LHCN-M2 (cell line): ENCODE measurements around the gene WDR86. TPM values are rescaled to one million over a fixed set of nuclear protein-coding genes. Genes with fewer than 3 reads are reported as not detected.
A peak's percentile ranks its signal among the peaks of the same experiment; 100 is the strongest.

Experiments
- DNase-seq: peaks from one replicate; pipeline ENCODE4 v3.0.0-alpha.2; 2012; ENCODE audit warnings: low read depth
- total RNA-seq: library from RNA; depleted of rRNA; stranded (reverse); fragments of >200 nt; gene quantifications from 2 replicates; pipeline ENCODE4 v1.2.3, GENCODE V29; 2014

WDR86 gene
- total RNA-seq, 1 experiment from 2014 or later = 1.3 TPM

DNA sequence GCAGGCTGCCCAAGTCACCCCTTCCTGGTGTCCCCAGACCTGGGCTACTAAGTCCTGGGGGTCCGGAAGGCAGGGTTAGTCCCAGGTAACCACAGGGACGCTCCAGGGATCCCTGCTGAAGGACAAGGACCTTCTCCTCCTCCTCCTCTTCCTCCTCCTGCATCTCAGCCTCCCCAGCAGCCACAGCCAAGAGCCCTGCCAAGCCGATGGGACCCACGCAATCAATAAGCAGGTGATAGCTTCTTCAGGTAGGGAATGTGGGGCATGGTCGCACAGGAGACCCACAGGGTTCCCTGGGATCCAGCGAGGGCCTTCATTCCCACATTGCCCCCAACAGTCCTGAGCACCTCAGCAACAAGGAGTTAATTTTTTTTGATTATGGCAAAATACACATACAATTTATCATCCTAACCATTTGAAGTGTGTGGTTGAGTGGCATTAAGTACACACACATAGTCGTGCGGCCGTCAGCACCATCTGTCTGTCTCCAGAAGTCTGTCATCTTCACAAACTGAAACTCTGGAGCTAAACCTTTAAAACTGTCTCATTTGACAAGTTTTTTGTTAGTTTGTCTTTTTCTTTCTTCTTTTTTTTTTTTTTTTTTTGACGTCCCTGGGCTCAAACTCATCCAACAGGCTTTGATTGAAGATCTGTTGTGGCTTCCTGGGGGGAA is 18.0 kb upstream of the WDR86 start:
- no peak for DNase-seq

DNA sequence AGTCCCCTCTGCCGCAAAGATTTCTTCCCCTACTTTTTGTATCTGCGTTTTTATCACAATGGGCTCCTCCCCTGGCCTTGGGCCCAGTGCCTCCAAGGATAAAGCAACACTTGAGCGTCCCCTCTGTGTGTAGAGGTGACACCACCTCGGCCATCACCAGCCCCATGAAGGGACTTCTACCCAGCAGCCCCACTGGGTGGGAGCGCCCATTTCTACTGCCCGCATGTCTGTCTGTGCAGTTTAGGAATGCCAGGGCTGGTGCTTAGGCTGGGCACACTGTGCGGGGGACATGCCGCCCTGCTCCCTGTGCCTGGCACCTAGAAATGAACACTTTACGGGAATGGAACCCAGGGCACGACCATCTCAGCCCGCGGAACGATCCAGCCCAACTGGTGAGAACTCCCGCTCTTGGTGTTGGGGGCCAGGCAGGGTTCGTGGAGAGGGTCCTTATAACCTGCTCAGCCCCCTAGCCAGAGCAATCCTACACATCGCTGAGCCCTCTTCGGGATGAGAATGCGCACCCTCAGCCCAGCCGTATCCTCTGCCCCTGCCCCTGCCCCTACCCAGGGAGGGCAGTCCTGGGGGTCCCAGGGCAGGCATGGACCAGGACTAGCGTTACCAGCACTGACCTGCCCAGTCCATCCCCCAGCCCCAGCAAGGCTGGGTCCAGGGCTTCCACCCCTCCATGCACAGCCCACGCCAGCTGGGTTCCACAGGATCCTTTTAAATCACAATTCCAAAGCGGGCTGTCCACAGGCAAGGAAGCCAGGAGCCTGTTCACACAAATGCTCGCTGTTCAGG is 17.3 kb upstream of the WDR86 start:
- DNase-seq = no peak

DNA sequence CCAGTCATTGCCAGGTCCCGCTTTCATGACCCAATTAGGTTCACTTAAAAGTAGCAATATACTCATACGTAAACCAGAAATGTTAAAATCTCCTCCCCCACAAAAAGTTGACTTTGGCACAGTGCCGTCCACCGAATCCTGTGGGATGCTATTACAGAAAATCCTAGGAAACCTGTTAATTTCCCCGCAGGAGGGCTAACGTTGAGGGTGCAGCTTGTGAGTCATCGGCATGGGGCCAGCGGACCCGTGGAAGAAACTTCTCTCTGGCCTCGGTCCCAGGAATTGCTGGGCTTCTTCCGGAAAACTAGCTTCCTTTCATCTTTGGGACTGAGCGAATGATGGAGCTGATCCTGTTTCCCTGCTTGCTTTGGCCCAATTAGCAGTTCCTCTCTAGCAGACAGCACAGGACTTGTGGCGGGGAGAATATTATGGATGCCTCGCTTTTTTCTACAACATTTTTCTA is 16.6 kb upstream of the WDR86 start:
- DNase-seq = peak; percentile 92

DNA sequence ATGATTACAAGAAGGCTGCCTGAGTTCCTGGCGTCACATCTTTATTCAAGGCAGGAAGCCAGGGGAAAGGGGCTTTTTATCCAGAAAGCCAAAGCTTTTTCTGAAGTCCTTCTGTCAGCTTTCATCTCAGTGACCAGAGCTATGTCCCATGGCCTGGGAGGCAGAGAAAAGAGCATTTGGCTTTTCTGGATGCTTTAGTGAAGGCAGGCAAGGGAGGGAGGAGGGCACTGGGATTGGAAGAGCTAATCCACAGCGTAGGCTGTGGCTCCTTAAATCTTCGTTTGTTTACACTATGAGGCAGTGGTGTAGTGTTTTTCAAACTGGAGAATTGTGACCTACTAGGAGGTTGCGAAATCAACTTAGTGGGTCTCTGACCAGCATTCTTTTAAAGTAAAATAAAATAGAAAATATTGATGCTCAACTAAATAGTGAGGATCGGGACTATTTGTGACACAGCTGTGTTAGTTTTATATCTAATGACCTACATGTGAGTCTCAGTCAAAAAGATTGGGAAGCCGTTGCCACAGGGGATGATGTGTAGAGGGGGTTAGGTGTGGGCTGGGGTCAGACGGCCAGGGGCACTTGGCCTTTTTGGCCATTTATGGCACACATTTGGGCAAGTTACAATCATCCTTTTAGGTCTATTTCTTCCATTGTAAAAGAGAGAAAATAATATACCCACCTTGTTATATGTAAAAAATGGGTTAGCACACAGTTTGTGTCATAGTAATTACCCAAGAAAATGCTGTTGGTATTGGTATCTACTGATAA is 16.0 kb upstream of the WDR86 start:
- DNase-seq = peak; percentile 71

DNA sequence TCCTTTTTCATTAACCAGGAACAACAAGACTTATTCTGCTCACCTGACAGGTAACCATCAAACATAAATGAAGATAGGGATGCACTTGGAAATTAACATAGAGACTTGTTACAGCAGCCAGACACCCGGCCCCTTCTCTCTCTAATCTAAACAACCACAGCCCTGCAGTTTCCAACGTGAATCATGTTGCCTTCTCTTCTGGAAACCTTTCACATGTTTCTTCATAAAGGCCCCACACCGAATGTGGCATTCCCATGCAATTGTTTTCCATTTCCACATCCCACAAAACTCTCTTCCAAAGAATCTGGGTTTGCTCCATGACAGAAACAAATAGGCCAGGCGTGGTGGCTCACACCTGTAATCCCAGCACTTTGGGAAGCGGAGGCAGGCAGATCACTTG is 15.0 kb upstream of the WDR86 start:
- no peak for DNase-seq

DNA sequence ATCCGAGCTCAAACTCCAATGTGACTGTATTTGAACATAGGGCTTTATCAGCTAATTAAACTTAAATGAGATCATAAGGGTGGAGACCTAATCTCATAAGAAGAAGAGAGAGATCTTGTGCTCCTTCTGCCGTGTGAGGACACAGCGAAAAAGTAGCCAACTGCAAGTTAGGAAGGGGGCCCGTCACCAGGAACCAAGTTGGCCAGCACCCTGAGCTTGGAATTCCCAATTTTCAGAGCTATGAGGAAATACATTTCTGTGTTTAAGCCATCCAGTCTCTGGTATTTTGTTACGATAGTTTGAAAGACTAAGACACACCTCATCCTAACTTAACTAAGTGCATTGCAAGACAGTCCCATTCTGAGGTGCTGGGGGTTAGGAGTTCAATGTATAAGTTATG is 14.1 kb upstream of the WDR86 start:
- DNase-seq = no peak

DNA sequence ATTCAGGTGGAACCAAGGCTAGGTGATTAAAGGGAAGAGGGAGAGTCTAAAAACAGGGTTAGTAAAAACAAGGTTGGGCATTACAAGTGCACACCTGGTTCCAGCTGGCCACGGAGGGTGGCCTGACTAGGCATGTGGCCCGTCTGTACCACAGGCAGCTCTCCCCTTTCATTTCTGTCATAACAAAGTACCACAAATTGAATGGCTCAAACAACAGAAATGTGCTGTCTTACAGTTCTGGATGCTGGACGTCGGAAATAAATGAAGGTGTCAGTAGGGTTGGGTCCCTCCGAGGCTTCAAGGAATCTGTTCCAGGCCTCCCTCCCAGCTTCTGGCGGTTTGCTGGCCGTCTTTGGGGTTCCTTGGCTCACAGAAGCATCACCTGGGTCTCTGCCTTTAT is 13.4 kb upstream of the WDR86 start:
- DNase-seq = no peak

DNA sequence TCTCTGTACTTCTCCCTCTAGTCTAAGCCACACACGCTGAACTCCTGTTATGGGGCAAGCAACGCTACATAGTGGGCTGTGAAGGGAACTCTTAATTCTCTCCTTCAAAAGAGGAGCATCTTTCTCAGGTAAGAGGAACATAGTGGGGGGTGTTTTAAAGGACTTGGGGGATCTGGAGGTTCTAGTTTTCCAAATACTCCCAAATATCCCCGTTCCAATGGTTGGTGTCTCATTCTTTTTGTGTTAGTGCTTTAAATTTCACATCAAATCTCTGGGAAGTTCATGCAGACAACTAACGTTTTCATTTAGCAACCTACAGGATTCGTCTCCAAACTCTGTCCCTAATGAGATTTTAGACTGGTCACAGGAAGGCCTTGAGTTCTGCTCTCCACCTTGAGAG is 12.4 kb upstream of the WDR86 start:
- no peak for DNase-seq

DNA sequence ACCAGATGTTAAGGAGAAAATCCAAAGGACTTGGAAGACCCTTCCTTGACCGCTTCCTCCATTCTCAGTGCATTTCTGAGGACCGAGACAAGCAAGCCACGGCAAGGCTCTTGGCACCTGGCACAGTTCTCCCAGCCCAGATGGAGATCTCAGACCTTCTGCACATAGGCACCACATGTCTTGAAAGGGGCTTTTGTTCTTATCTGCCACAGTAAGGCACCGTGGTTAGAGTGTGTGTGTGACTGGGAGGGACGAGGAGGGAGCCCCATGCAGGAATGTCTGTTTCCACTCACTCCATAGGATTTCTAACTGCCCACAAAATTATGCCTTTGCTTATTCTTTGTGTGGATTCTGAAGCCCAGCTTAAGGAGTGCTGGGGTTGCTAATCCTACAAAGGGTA is 10.3 kb upstream of the WDR86 start:
- no peak for DNase-seq

DNA sequence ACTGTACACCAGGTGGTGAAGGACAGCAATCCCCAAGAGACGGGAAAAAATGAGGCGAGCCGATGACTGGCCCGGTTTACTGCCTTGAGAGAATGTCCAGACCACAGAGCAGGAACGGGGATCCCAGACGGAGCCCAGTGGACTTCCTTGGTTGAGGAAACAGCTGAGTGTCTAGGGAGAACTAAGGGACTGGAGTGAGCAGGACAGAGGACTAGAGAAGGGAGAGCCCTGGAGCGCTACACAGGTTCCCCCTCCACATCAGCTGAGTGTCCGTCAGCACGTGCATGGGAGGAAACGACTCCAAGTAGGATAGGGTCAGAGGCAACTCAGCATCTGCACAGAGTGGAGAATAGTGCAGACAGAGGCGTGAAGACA is 7.1 kb upstream of the WDR86 start:
- peak; percentile 84 for DNase-seq

DNA sequence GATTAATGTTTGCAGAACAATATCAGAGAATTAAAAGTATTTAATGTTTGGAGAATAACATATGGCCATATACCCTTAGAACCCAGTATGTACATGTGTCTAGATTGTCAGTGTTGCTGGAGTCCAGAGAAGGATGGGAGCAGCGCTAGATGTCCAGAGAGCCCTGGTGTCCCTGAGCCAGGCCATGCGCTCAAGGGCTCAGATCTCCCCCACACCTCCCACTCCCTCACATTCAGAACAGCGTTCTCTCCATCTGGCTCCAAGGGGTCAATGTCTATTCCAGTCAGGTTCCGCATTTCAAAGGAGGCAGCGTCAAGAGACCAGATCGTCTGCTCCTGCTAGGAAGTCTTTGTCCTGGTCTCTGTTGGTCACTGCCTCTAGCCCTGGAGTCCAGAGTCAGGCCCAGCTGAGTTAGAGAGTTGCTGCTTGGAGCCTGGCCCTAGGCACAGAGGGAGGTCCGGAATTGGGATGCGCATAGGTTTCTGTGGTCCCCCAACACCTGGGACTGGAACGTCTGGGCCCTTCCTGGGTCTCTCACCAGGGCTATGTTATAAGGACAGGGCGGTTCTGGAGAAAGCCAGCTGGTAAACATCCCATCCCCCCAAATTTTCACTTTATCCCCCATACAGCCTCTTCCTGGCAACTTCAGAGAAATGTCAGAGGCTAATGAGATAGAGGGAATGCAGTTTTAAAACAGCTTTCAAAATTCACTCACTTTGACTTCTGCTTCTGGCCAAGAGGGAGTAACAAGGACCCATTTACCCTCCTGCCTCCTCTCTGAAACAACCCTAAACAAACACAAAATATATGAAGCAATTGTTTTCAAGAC is 6.5 kb upstream of the WDR86 start:
- DNase-seq = no peak

DNA sequence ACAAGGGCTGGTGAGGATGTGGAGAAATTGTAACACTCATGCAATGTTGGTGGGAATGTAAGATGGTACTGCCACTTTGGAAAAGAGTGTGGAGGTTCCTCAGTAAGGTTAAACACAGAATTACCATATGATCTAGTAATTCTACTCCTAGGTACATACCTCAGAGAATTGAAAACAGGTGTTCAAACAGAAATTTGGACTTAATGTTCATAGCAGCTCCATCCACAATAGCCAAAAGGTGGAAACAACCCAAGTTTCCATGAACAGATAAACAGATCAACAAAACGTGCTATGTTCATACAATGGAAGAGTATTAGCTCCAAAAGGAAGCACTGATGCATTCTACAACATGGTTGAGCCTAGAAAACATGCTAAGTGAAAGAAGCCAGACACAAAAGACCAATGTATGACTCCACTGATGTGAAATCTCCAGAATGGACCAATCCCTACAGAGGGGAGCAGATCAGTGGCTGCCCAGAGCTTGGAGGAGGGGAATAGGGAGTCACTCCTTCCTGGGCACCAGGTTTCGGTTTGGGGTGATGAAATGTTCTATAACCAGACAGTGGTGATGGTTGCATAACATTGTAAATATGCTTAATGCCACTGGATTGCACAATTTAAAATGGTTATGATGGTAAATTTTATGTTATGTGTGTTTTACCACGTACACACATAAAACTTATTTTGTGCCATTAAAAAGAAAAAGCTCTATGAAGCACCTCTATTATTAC is 5.7 kb upstream of the WDR86 start:
- DNase-seq = peak; percentile 24

DNA sequence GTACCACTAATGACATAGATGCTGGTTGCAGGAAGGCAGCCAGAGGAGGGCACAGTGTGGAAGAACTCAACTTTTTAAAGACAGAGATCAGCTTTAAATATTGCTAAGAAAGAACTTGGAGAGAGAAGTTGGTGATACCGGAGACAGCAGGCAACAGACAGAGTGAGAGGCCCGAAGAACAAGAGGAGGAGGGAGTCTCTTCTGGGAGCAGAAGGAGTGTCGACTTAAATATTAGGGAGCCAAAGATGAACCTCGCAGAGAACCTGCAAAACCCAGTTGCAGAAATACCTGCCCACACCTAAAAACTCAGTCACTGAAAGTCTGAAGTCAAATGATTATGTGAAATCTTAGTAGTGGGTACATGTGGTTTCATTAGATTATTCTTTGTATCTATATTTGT is 3.4 kb upstream of the WDR86 start:
- DNase-seq = no peak

DNA sequence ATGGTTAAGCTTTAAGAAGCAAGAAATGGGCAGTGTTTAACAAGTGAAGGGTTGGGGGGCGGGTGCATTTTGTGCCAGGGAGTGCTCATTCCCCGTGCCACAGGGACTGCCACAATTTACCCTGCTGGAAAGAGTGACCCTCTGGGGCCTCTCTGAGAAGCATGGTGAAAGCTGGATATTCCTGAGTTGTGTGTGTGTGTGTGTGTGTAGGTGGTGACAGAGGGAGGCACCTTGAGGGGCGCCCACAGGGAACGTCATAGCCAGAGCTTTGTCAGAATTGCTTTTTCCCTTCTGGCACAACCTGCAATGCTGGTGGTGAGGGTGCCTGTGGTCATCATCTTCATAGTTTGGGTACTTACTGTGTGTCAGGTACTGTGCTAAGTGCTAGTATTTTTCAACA is 2.5 kb upstream of the WDR86 start:
- DNase-seq = no peak

DNA sequence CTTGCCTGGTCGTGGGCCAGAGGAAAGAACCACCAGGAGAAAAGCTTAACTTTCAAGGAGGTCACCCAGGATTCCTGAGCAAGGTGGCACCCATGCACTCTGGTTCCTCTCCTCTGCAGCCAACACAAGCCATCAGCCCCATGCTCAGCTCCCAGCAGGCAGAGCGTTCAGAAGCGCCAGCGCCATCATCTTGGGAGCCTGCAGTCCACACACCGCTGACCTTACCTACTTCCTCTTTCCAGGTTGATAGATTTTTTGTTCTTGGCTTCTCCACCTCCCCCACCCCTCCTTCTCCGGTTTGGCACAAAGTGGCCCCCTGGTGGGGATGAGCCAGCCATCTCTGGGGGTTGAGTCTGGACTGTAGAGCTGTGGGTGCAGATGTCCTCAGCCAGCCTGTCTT is 1.7 kb upstream of the WDR86 start:
- no peak for DNase-seq

DNA sequence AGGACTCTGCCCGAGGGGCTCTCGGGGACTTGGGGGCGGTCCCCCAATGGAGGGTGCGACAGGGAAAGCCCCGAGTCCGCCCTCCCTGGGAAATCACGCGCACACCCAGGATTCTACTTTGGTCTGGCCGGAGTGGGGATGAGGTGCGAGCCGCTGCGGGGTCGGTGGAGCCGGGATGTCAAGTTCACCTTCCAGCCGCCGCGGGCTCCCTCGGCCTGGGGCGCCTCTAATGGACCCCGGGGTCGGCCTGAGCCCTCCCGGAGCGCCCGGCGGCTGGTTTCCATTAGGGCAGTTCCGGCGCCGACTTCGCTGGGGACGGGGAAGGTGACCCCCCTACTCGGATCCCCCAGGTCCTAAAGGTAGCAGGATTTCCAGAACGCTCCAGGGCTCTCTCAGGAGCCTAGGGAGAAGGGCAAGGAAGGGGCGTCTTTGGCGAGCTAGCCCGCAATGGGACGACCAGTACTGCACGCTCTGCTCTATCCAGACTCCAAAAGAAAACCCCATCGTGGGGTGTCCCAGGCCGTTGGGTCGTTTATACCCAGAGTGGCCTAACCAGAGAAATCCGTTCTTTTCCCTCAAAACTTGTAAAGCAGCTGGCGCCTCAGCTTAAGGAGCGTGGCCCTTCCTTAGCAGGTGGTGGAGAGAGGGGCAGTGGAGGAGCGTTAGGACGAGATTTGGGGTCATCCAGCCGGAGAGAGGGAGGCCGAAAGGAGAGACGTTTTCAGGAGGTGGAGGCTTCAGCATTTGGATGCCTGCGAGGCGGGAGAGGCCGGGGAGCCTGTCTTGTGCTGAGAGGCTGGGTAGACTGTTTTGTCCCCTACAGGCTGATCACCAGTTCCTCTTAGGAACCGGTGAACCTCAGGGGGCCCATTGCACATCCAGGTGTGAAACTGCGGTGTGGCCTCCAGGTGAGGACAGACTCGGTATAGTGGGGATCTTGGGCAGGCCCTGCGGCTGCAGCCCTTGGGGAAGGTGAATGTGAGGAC is 860 bp upstream of the WDR86 start:
- no peak for DNase-seq

DNA sequence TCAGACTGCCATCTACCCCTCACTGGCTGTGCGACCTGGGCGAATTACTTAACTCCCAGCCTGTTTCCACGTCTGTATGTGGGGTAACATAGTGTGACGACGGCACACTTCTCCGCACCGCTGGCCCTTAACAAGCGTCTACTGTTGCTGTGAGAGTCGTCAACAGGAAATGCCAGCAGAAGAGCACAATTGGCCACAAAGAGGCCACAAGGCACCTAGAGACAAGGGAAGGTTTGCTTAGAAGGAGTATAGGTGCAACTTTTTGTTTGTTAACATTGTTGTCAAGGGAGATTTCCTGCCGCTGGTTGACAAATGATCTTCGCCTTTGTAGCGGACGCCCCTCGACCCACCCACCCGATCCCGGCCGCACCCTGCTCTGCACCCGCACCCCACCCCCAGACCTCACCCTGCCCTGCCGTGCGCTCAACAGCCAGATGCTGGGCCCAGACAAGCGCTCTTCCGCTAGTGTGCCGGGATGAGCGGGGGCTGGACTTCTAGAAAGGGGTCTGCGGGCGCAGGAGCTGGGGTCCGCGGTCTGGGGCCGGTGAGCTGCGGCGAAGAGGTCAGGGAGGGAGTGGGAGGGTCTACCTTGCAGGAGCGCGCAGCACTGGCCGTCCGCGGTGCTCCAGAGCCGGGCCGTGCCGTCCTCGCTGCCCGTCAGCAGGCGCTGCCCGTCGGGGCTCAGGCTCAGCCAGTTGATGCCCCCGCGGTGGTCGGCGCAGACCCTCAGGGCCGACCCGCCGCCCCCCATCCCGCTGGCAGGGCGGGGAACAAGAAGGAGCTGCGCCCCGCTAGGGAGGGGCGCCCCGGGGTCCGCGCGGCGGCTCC is 785 bp downstream of the WDR86 start:
- no peak for DNase-seq

DNA sequence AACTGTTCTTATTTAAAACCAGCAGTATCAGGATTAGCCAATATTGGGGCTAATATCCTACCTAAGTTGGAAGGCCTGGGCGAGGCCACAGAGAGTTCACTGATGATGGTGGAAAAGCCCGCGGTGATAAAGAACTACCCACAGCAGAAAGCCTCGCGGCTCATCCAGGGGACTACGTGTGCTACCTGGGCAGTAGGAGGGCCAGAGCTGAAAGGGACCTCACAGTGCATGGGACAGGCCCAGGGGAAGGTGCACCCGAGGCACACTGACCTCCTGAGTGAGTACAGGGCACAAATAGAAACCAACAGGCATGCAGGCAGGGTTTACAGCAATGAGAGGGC is 1.4 kb downstream of the WDR86 start:
- DNase-seq = no peak
